ENCODE data around the gene SEMA3C.
"Not testable (repeated sequence)": the region's sequence is repeated elsewhere in the genome, so short reads cannot be mapped to it uniquely, and the experiment has no call there.

The SEMA3C gene

DNA sequence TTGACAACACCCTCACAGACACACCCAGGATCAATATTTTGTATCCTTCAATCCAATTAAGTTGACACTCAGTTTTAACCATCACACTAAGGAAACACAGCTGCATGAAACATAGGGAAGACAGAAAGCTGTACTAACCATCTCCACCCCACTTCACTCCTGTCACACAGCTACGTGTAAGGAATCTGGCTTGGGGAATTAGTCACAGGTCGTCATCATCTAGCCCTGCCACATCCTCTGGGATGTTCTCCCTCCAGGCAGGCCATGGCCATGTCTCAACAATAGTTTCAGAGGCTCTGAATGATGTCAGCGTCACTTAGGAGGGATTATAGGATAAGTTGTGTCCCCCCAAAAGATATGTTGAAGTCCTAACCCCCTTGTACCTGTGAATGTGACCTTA, 10.8 kb upstream of the SEMA3C start:
- in situ Hi-C loops (cut with HindIII; ENCODE audit: low sequenced_read_pairs) = no loop called here

- in situ Hi-C loops (cut with HindIII; ENCODE audit: low sequenced_read_pairs) = not testable (repeated sequence)
Observed at GRCh38 chr7:80926955-80927354, 8.1 kb upstream of the SEMA3C start.

GRCh38 chr7:80924090-80924489, 5.2 kb upstream of the SEMA3C start:
- in situ Hi-C loops (cut with HindIII; ENCODE audit: low sequenced_read_pairs) = no loop called here

DNA sequence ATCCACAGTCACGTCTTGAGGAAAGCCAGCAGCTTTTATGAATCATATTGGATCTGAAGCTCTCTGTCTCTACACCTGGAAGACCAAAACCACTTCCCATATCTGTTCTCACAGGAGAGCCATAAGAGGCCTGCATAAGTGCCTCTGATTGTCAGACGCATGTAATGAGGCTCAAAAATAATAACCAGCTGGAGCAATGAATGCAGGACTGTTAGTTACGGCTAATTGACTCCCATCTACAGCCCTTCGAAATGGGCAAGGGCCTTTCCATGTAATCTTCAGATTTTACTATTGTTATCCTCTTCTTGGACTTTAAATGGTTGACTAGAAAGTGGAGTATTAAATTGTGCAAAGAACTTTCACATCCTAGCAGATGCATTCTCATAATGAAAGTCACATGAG, 4.4 kb upstream of the SEMA3C start:
- in situ Hi-C loops (cut with HindIII; ENCODE audit: low sequenced_read_pairs) = no loop called here

GRCh38 chr7:80922253-80923049, 3.6 kb upstream of the SEMA3C start:
- in situ Hi-C loops (cut with HindIII; ENCODE audit: low sequenced_read_pairs) = no loop called here

DNA sequence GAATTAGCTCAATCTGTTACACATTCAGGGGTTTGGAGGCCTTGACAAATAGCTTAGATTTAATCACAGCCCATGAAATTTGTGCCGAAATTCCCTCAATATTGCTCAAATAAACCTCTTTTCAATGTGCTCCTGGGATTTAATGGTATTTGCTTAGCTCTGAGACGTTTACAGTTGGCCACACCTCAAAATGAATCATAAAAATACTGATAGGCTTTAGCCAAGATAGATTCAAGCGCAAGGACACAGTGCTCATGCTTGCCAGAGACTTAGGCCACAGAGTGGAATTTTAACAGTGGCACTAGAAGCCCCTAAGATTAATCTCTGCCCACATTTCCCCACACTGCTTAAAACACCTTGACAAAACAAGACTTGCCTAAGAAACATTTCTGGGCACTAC, 2.3 kb upstream of the SEMA3C start:
- in situ Hi-C loops (cut with HindIII; ENCODE audit: low sequenced_read_pairs) = no loop called here

DNA sequence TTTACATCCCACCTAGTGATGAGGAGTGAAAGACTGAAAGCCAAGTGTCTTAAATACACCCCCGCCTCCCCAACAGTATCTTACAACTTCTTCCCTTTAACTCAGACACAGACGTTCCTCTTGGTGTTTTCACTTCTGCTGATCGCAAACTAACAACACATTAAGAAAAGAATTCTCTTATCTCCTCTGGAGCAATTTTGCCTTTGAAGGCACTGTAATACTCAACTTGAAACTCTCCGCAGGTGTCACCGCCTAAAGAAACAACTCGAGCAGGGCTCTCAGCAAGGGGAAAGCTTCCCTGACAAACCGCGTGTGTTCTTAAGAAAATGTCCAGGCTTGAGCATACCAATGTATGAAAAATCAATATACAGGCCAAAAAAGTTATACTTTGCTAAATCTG, 452 bp downstream of the SEMA3C start:
- in situ Hi-C loops (cut with HindIII; ENCODE audit: low sequenced_read_pairs) = loop anchor here (5.0 kb wide), 1 partner anchor 369 kb away; no protein-coding TSS in a partner anchor

GRCh38 chr7:80916770-80917741, 1.8 kb downstream of the SEMA3C start:
- in situ Hi-C loops (cut with HindIII; ENCODE audit: low sequenced_read_pairs) = loop anchor here (5.0 kb wide), 1 partner anchor 370 kb away; no protein-coding TSS in a partner anchor

GRCh38 chr7:80910228-80910627, 8.6 kb downstream of the SEMA3C start:
- in situ Hi-C loops (cut with HindIII; ENCODE audit: low sequenced_read_pairs) = no loop called here

- in situ Hi-C loops (cut with HindIII; ENCODE audit: low sequenced_read_pairs) = no loop called here
Observed at GRCh38 chr7:80908360-80908797, 10.5 kb downstream of the SEMA3C start.

- in situ Hi-C loops (cut with HindIII; ENCODE audit: low sequenced_read_pairs) = no loop called here
Observed at GRCh38 chr7:80907612-80908011, 11.2 kb downstream of the SEMA3C start.

- in situ Hi-C loops (cut with HindIII; ENCODE audit: low sequenced_read_pairs) = no loop called here
Observed at GRCh38 chr7:80907141-80907601, 11.7 kb downstream of the SEMA3C start.

- in situ Hi-C loops (cut with HindIII; ENCODE audit: low sequenced_read_pairs) = no loop called here
Observed at GRCh38 chr7:80905334-80905733, 13.5 kb downstream of the SEMA3C start.

GRCh38 chr7:80902716-80903308, 16.0 kb downstream of the SEMA3C start:
- in situ Hi-C loops (cut with HindIII; ENCODE audit: low sequenced_read_pairs) = no loop called here

DNA sequence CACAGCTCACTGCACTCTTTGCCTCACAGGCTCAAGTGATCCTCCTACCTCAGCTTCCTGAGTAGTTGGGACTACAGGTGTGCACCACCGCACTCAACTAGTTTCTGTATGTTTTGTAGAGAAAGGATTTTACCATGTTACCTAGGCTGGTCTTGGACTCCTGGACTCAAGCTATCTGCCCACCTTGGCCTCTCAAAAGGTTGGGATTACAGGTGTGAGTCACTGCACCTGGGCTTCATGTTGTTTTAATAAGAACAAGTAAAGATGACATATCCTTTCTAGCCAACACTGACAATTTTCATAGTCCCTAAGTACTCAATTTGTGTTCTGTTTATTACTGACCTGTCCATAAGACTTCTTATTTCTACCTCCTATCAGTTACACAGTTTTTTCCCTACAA, 16.8 kb downstream of the SEMA3C start:
- in situ Hi-C loops (cut with HindIII; ENCODE audit: low sequenced_read_pairs) = no loop called here

GRCh38 chr7:80900583-80901576, 18.0 kb downstream of the SEMA3C start:
- in situ Hi-C loops (cut with HindIII; ENCODE audit: low sequenced_read_pairs) = no loop called here

GRCh38 chr7:80896906-80897598, 21.8 kb downstream of the SEMA3C start:
- in situ Hi-C loops (cut with HindIII; ENCODE audit: low sequenced_read_pairs) = no loop called here

GRCh38 chr7:80895056-80895455, 23.8 kb downstream of the SEMA3C start:
- in situ Hi-C loops (cut with HindIII; ENCODE audit: low sequenced_read_pairs) = no loop called here

DNA sequence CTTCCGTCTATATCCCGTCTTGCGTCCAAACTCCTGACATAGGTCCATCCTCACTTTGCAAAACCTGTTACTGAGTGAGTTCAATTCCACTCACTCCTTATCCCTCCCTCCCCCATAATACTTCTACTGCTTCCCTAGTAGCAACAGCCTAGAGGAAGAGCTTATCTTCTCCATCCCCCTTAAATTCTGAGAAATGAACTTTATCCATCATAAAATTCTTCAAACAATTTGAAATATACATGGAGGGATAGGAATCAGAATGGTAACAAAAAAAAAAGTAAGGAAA, 27.6 kb downstream of the SEMA3C start:
- in situ Hi-C loops (cut with HindIII; ENCODE audit: low sequenced_read_pairs) = no loop called here

Measured in endothelial cell of hepatic sinusoid (primary cell).